ENCODE data around the gene PTH1R. TPM values are rescaled to one million over a fixed set of nuclear protein-coding genes. Genes with fewer than 3 reads are reported as not detected.

Gene PTH1R
- total RNA-seq, 2 donors from 2014 or later, result 5.6 to 8.9 TPM

DNA sequence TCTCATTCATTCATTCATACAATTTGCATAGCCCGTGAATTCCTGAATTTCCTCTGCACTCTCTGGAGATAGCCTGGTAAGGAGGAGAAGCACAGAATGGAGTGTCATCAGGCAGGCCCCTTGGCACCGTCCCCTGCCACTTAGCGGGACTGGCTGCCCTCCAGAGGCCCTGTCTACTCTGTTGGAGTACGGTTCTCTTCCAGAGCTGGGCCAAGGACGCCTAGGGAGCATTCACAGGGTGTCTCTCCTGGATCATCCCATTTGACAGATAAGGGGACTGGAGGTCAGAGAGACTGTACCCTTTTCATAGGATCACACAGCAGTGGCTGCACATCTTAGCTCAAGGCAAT, 48.0 kb downstream of the PTH1R start:
- peaks cover 38% of the 10 kb centered on the region for H3K36me3 ChIP-seq
- H3K4me1 ChIP-seq (ENCODE audit: control insufficient read depth in 1 of 2, low read depth in 2 of 2), result peaks cover 28 to 58% of the 10 kb centered on the region in 2 donors
- ATAC-seq (ENCODE audit: insufficient number of reproducible peaks, low FRiP score, low read depth) (no peak), DNase-seq (ENCODE audit: low spot score) (no peak)
- H3K9me3 ChIP-seq, result no peaks in the 10 kb centered on the region
- H3K27ac ChIP-seq, result no peak overlapping the region
- no peaks in the 10 kb centered on the region for H3K27me3 ChIP-seq (replicated peaks; ENCODE audit: insufficient read depth)
- no peak overlapping the region for H3K4me3 ChIP-seq
- TF ChIP-seq CTCF (IDR thresholded peaks at IDR 0.05), result no peak

- Histone ChIP-seq H3K9me3 (no peaks in the 10 kb centered on the region), H3K4me3 (no peak overlapping the region), H3K4me1 (ENCODE audit: control insufficient read depth in 1 of 2, low read depth in 2 of 2) (peaks cover 33 to 63% of the 10 kb centered on the region in 2 donors), H3K36me3 (peaks cover 33% of the 10 kb centered on the region), H3K27me3 (replicated peaks; ENCODE audit: insufficient read depth) (no peaks in the 10 kb centered on the region), H3K27ac (peak overlapping the region; percentile 16 to 58)
- ATAC-seq (ENCODE audit: insufficient number of reproducible peaks, low FRiP score, low read depth) (no peak), DNase-seq (ENCODE audit: low spot score) (no peak)
- TF ChIP-seq CTCF (IDR thresholded peaks at IDR 0.05), result no peak
Observed at GRCh38 chr3:46926039-46926438, 48.5 kb downstream of the PTH1R start.

GRCh38 chr3:46926447-46926846, 48.9 kb downstream of the PTH1R start:
- no peaks in the 10 kb centered on the region for H3K9me3 ChIP-seq
- H3K27me3 ChIP-seq (replicated peaks; ENCODE audit: insufficient read depth), result no peaks in the 10 kb centered on the region
- peaks cover 37 to 67% of the 10 kb centered on the region in 2 donors for H3K4me1 ChIP-seq (ENCODE audit: control insufficient read depth in 1 of 2, low read depth in 2 of 2)
- ATAC-seq (ENCODE audit: insufficient number of reproducible peaks, low FRiP score, low read depth) (no peak), DNase-seq (ENCODE audit: low spot score) (no peak)
- no peak for TF ChIP-seq CTCF (IDR thresholded peaks at IDR 0.05)
- H3K4me3 ChIP-seq, result no peak overlapping the region
- H3K27ac ChIP-seq, result peak overlapping the region; percentile 16 to 58
- H3K36me3 ChIP-seq, result peaks cover 29% of the 10 kb centered on the region

DNA sequence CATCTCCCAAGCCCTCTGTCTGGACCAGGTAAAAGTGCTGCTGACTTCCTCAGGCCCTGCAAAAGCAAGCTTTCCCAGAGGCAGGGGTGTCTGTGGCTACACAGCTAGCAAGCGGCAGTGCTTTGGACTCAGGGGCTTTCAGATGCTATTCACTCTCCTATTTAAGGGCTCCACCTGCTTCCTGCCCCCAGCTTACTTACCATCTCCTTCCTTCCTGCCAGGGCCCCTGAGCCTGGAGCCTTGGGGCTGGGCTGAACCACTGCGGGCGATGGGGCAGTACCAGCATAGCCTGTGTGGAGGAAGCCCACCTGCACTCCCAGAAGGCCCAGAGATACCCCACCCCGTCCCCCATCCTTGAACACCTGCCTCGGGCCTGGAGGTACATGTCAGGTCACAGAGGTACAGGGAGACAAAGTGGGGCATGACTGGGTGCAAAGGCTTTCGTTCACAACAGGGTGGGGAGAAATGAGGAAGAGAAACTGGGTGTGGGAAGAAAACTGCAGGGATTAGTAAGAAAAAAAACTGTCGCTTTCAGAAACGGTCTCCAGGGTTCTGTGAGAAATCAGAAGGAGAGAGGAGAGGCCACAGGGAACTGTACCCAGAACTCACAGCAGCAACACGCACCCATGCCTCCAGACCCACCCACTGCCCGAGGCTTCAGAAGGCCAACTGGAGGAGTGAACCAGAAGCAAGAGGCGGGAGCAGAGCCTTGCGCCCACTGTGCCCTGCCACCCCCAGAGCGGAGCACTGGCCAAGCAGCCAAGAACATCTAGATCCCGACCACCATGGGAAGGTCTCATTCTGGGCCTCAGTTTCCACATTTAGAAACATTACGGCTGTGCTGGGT, 49.6 kb downstream of the PTH1R start:
- Histone ChIP-seq H3K27ac (peak overlapping the region; percentile 16 to 58), H3K4me3 (no peak overlapping the region), H3K4me1 (ENCODE audit: control insufficient read depth in 1 of 2, low read depth in 2 of 2) (peaks cover 44 to 73% of the 10 kb centered on the region in 2 donors)

DNA sequence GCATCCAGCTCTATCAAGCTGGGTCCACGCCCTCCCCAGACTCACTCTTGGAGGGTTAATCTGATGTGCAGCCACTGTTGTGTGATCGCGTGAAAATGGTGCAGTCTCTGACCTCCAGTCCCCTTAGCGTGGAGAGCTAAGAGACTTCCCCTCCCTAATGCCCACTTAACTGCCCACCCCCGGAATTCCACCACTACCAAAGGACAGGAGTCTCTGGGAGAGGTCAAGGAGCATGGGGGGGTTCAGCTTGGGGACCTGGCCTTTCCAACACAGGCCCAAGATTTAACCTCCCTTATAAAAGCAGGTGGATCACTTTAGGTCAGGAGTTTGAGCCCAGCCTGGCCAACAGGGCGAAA, 50.2 kb downstream of the PTH1R start:
- Histone ChIP-seq H3K4me1 (ENCODE audit: control insufficient read depth in 1 of 2, low read depth in 2 of 2) (peaks cover 50 to 79% of the 10 kb centered on the region in 2 donors), H3K27me3 (replicated peaks; ENCODE audit: insufficient read depth) (no peaks in the 10 kb centered on the region), H3K4me3 (no peak overlapping the region), H3K27ac (peak overlapping the region in 1 of 2 donors; percentile 58), H3K36me3 (peaks cover 16% of the 10 kb centered on the region), H3K9me3 (no peaks in the 10 kb centered on the region)
- DNase-seq (ENCODE audit: low spot score) (no peak), ATAC-seq (ENCODE audit: insufficient number of reproducible peaks, low FRiP score, low read depth) (no peak)
- TF ChIP-seq CTCF (IDR thresholded peaks at IDR 0.05), result no peak

More for the DNA sequence above, 49.6 kb downstream of the PTH1R start:
- Histone ChIP-seq H3K36me3 (peaks cover 22% of the 10 kb centered on the region), H3K9me3 (no peaks in the 10 kb centered on the region), H3K27me3 (replicated peaks; ENCODE audit: insufficient read depth) (no peaks in the 10 kb centered on the region)
- TF ChIP-seq CTCF (IDR thresholded peaks at IDR 0.05), result no peak
- ATAC-seq (ENCODE audit: insufficient number of reproducible peaks, low FRiP score, low read depth) (no peak), DNase-seq (ENCODE audit: low spot score) (no peak)

All from thoracic aorta (tissue), 2 donors.